ENCODE data around the gene TTC38.

GRCh38 chr22:46246178-46246577 is 21.6 kb upstream of the TTC38 start:
- TF ChIP-seq, protein P1, sequence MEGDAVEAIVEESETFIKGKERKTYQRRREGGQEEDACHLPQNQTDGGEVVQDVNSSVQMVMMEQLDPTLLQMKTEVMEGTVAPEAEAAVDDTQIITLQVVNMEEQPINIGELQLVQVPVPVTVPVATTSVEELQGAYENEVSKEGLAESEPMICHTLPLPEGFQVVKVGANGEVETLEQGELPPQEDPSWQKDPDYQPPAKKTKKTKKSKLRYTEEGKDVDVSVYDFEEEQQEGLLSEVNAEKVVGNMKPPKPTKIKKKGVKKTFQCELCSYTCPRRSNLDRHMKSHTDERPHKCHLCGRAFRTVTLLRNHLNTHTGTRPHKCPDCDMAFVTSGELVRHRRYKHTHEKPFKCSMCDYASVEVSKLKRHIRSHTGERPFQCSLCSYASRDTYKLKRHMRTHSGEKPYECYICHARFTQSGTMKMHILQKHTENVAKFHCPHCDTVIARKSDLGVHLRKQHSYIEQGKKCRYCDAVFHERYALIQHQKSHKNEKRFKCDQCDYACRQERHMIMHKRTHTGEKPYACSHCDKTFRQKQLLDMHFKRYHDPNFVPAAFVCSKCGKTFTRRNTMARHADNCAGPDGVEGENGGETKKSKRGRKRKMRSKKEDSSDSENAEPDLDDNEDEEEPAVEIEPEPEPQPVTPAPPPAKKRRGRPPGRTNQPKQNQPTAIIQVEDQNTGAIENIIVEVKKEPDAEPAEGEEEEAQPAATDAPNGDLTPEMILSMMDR (IDR thresholded peaks at IDR 0.05; ENCODE audit: insufficient read depth, low read depth, low read length), result no peak
- TF ChIP-seq EZH2 (IDR thresholded peaks at IDR 0.05; ENCODE audit: insufficient read depth, low read length), result no peak

All from astrocyte (in vitro differentiated cells and primary cell).